ENCODE data around the gene COL6A1.

COL6A1 gene

GRCh38 chr21:45996311-45997204, 15.0 kb downstream of the COL6A1 start:
- H3K9me2 ChIP-seq (ENCODE audit: low read depth, low read length): no peaks in the 10 kb centered on the region
- TF ChIP-seq CTCF (IDR thresholded peaks at IDR 0.05; ENCODE audit: low read length) (no peak), EZH2 (IDR thresholded peaks at IDR 0.05; ENCODE audit: borderline replicate concordance, low read length) (no peak)
- H3K9me3 ChIP-seq (ENCODE audit: low read length): no peaks in the 10 kb centered on the region
- no peaks in the 10 kb centered on the region for H3K79me2 ChIP-seq (ENCODE audit: insufficient read depth, low read length)
- H3F3A ChIP-seq (ENCODE audit: insufficient read depth, low read length): no peaks in the 10 kb centered on the region
- no peak overlapping the region for H2AFZ ChIP-seq (ENCODE audit: low read length)
- H3K9ac ChIP-seq (ENCODE audit: low read length): no peak overlapping the region
- no peaks in the 10 kb centered on the region for H3K36me3 ChIP-seq (ENCODE audit: insufficient read depth, low read length)
- H4K20me1 ChIP-seq (ENCODE audit: insufficient read depth, low read length): no peaks in the 10 kb centered on the region
- no peaks in the 10 kb centered on the region for H3K27me3 ChIP-seq (ENCODE audit: insufficient read depth, low read length)
- H3K4me2 ChIP-seq (ENCODE audit: low read length): no peak overlapping the region
- H3K27ac ChIP-seq (ENCODE audit: low read depth, low read length, poor library complexity, severe bottlenecking): no peak overlapping the region
- H3K4me3 ChIP-seq (ENCODE audit: low read depth, low read length, poor library complexity, severe bottlenecking): no peak overlapping the region
- no peaks in the 10 kb centered on the region for H3K4me1 ChIP-seq (ENCODE audit: insufficient read depth, low read length, severe bottlenecking)

- H3K4me3 ChIP-seq (ENCODE audit: low read depth, low read length, poor library complexity, severe bottlenecking): no peak overlapping the region
- H3K27ac ChIP-seq (ENCODE audit: low read depth, low read length, poor library complexity, severe bottlenecking): no peak overlapping the region
- H3K36me3 ChIP-seq (ENCODE audit: insufficient read depth, low read length): no peaks in the 10 kb centered on the region
These were observed 15.6 kb downstream of the COL6A1 start for GRCh38 chr21:45997205-45997494.

GRCh38 chr21:45997495-45998275, 16.1 kb downstream of the COL6A1 start:
- Histone ChIP-seq H3K4me1 (ENCODE audit: insufficient read depth, low read length, severe bottlenecking) (no peaks in the 10 kb centered on the region), H4K20me1 (ENCODE audit: insufficient read depth, low read length) (no peaks in the 10 kb centered on the region), H3K9ac (ENCODE audit: low read length) (no peak overlapping the region), H3K4me3 (ENCODE audit: low read depth, low read length, poor library complexity, severe bottlenecking) (no peak overlapping the region), H2AFZ (ENCODE audit: low read length) (no peak overlapping the region), H3K27ac (ENCODE audit: low read depth, low read length, poor library complexity, severe bottlenecking) (no peak overlapping the region), H3K9me2 (ENCODE audit: low read depth, low read length) (no peaks in the 10 kb centered on the region), H3K36me3 (ENCODE audit: insufficient read depth, low read length) (no peaks in the 10 kb centered on the region), H3K79me2 (ENCODE audit: insufficient read depth, low read length) (no peaks in the 10 kb centered on the region), H3K4me2 (ENCODE audit: low read length) (no peak overlapping the region), H3K9me3 (ENCODE audit: low read length) (no peaks in the 10 kb centered on the region), H3K27me3 (ENCODE audit: insufficient read depth, low read length) (no peaks in the 10 kb centered on the region), H3F3A (ENCODE audit: insufficient read depth, low read length) (no peaks in the 10 kb centered on the region)
- no peak for TF ChIP-seq EZH2 (IDR thresholded peaks at IDR 0.05; ENCODE audit: borderline replicate concordance, low read length)
- no peak for TF ChIP-seq CTCF (IDR thresholded peaks at IDR 0.05; ENCODE audit: low read length)

More at GRCh38 chr21:45997205-45997494, 15.6 kb downstream of the COL6A1 start:
- H2AFZ ChIP-seq (ENCODE audit: low read length): no peak overlapping the region
- H3K4me2 ChIP-seq (ENCODE audit: low read length): no peak overlapping the region
- no peaks in the 10 kb centered on the region for H3F3A ChIP-seq (ENCODE audit: insufficient read depth, low read length)
- no peaks in the 10 kb centered on the region for H3K9me2 ChIP-seq (ENCODE audit: low read depth, low read length)
- no peaks in the 10 kb centered on the region for H3K79me2 ChIP-seq (ENCODE audit: insufficient read depth, low read length)
- H3K27me3 ChIP-seq (ENCODE audit: insufficient read depth, low read length): no peaks in the 10 kb centered on the region
- TF ChIP-seq CTCF (IDR thresholded peaks at IDR 0.05; ENCODE audit: low read length): no peak
- TF ChIP-seq EZH2 (IDR thresholded peaks at IDR 0.05; ENCODE audit: borderline replicate concordance, low read length): no peak
- no peaks in the 10 kb centered on the region for H4K20me1 ChIP-seq (ENCODE audit: insufficient read depth, low read length)
- no peak overlapping the region for H3K9ac ChIP-seq (ENCODE audit: low read length)
- no peaks in the 10 kb centered on the region for H3K4me1 ChIP-seq (ENCODE audit: insufficient read depth, low read length, severe bottlenecking)
- H3K9me3 ChIP-seq (ENCODE audit: low read length): no peaks in the 10 kb centered on the region
